HCT116 (cell line): ENCODE results near the gene PLCB4. TPM values are rescaled to one million over a fixed set of nuclear protein-coding genes. Genes with fewer than 3 reads are reported as not detected.

ENCODE experiments used
- ATAC-seq: fragments of 200-7000 bp; cut with Tn5 transposase; 2 replicates; pipeline ENCODE4 v1.9.1; 2020; ENCODE audit warnings: mild to moderate bottlenecking, moderate library complexity
- BruUV-seq: library from RNA; stranded (reverse); fragments of 400-500 nt; replicated peaks from 2 replicates; lab custom pipeline; 2021; lab: Mats Ljungman, UMichigan
- CTCF ChIA-PET: fragments of 300-600 bp; sonication (Branson Sonifier 250); formaldehyde crosslinking; loops from one replicate; lab custom pipeline; 2021; ENCODE audit warnings: antibody characterized with exemption; lab: Charles Lee
- POLR2A ChIA-PET: fragments of 300-600, 350-600 bp; sonication (Branson Sonifier 250); formaldehyde crosslinking; loops from one replicate; lab custom pipeline; 2021; ENCODE audit warnings: antibody characterized with exemption; lab: Charles Lee
- RAD21 ChIA-PET, 2 experiments: fragments of 300-600 bp; sonication (Branson Sonifier 250); formaldehyde crosslinking; loops; one replicate each; lab custom pipeline; 2023; ENCODE audit warnings: low total read pairs in 2 of 2; ENCODE audit not compliant: uncharacterized antibody in 2 of 2, unreplicated experiment in 2 of 2, low non-redundant PET in 1 of 2; lab: Charles Lee
- DNase-seq: peaks from one replicate; pipeline ENCODE4 v3.0.0-alpha.2; 2010; ENCODE audit warnings: low read depth, low spot score
- H2AFZ ChIP-seq: fragments of 200-600 bp; shearing (Covaris generic), sonication (generic); 2 replicates; pipeline ENCODE4 v1.6.1; 2017; ENCODE audit warnings: low read depth, mixed run types, mixed read lengths, antibody characterized with exemption, low read length; ENCODE audit not compliant: poor library complexity, severe bottlenecking
- H3K27ac ChIP-seq: 2 replicates; pipeline ENCODE4 v1.5.1; 2012; ENCODE audit warnings: low read depth, low read length
- H3K27me3 ChIP-seq: fragments of 200-600 bp; sonication (generic); 2 replicates; pipeline ENCODE4 v1.6.1; 2016; ENCODE audit warnings: mixed run types, low read length, mixed read lengths; ENCODE audit not compliant: insufficient read depth
- H3K36me3 ChIP-seq, 2 experiments: fragments of 200-500 bp in 1 of 2; fragments of 200-600 bp in 1 of 2; sonication (Bioruptor generic) in 1 of 2; sonication (generic) in 1 of 2; 2 replicates each; pipeline versions ENCODE4 v1.5.1 to v1.6.1; 2014 to 2016; ENCODE audit warnings: low read length in 2 of 2, inconsistent platforms in 1 of 2, mixed read lengths in 1 of 2, mixed run types in 1 of 2; ENCODE audit not compliant: insufficient read depth in 2 of 2, control insufficient read depth in 1 of 2
- H3K4me1 ChIP-seq, 2 experiments: fragments of 200-600 bp in 1 of 2; sonication (generic) in 1 of 2; 2 replicates each; pipeline versions ENCODE4 v1.5.1 to v1.6.1; 2012 to 2017; ENCODE audit warnings: low read length in 2 of 2, inconsistent platforms in 1 of 2, mild to moderate bottlenecking in 1 of 2, mixed read lengths in 1 of 2, mixed run types in 1 of 2, moderate library complexity in 1 of 2; ENCODE audit not compliant: insufficient read depth in 2 of 2, control insufficient read depth in 1 of 2
- H3K4me2 ChIP-seq: fragments of 200-600 bp; sonication (generic); 2 replicates; pipeline ENCODE4 v1.6.1; 2017; ENCODE audit warnings: mixed run types, low read length, mixed read lengths
- H3K4me3 ChIP-seq, 2 experiments: fragments of 200-600 bp in 1 of 2; sonication (generic) in 1 of 2; replicated peaks in 1 of 2; 2 replicates each; pipeline ENCODE4 v1.5.1; 2011 to 2016; ENCODE audit warnings: low read length in 2 of 2, control low read depth in 1 of 2, low read depth in 1 of 2, mild to moderate bottlenecking in 1 of 2, mixed read lengths in 1 of 2, mixed run types in 1 of 2
- H3K79me2 ChIP-seq: fragments of 200-600 bp; sonication (generic); 2 replicates; pipeline ENCODE4 v1.6.1; 2017; ENCODE audit warnings: mild to moderate bottlenecking, mixed run types, low read length, moderate library complexity, mixed read lengths; ENCODE audit not compliant: insufficient read depth
- H3K9ac ChIP-seq: fragments of 200-600 bp; sonication (generic); 2 replicates; pipeline ENCODE4 v1.6.1; 2016; ENCODE audit warnings: low read length, mixed read lengths
- H3K9me2 ChIP-seq: fragments of 200-600 bp; sonication (generic), shearing (Covaris generic); 2 replicates; pipeline ENCODE4 v1.6.1; 2017; ENCODE audit warnings: mixed run types, mild to moderate bottlenecking, moderate library complexity; ENCODE audit not compliant: insufficient read depth
- H3K9me3 ChIP-seq, 2 experiments: fragments of 200-500 bp in 1 of 2; fragments of 200-600 bp in 1 of 2; sonication (Bioruptor generic) in 1 of 2; sonication (generic) in 1 of 2; 2 replicates each; pipeline ENCODE4 v1.6.1; 2014 to 2017; ENCODE audit warnings: low read length in 2 of 2, mixed read lengths in 2 of 2, inconsistent platforms in 1 of 2, low read depth in 1 of 2, mild to moderate bottlenecking in 1 of 2, mixed run types in 1 of 2, moderate library complexity in 1 of 2; ENCODE audit not compliant: control insufficient read depth in 1 of 2, insufficient read depth in 1 of 2
- H4K20me1 ChIP-seq: fragments of 200-600 bp; sonication (generic), shearing (Covaris generic); 2 replicates; pipeline ENCODE4 v1.6.1; 2017; ENCODE audit warnings: mixed run types, mild to moderate bottlenecking, moderate library complexity; ENCODE audit not compliant: insufficient read depth
- EGR1 ChIP-seq: IDR thresholded peaks from 2 replicates; pipeline ENCODE4 v1.6.1; 2012; ENCODE audit warnings: low read depth
- EZH2 ChIP-seq: fragments of 200-600 bp; sonication (generic); IDR thresholded peaks from 2 replicates; pipeline ENCODE4 v1.6.1; 2017; ENCODE audit warnings: antibody characterized with exemption, mixed run types
- FOSL1 ChIP-seq: IDR thresholded peaks from 2 replicates; pipeline ENCODE4 v1.6.1; 2012; ENCODE audit warnings: low read depth
- JUND ChIP-seq: IDR thresholded peaks from 2 replicates; pipeline ENCODE4 v1.6.1; 2012
- SIN3A ChIP-seq: IDR thresholded peaks from 2 replicates; pipeline ENCODE4 v1.6.1; 2012; ENCODE audit warnings: low read depth
- SP1 ChIP-seq: IDR thresholded peaks from 2 replicates; pipeline ENCODE4 v1.6.1; 2012; ENCODE audit warnings: low read depth
- YY1 ChIP-seq: IDR thresholded peaks from 2 replicates; pipeline ENCODE4 v1.6.1; 2011; ENCODE audit warnings: low read length, low read depth, moderate library complexity, mild to moderate bottlenecking; ENCODE audit not compliant: insufficient replicate concordance; ENCODE audit errors: extremely low read depth
- ZNF274 ChIP-seq: fragments of 200-500 bp; sonication (Bioruptor generic); IDR thresholded peaks from 2 replicates; pipeline ENCODE4 v1.6.1; 2014; ENCODE audit warnings: mild to moderate bottlenecking, low read depth, low read length, inconsistent platforms
- intact Hi-C: fragments of 100-400 bp; cut with micrococcal nuclease; formaldehyde crosslinking; loops from 2 replicates; pipeline ENCODE4 v1.10.0; 2022
- total RNA-seq: library from RNA; stranded (reverse); gene quantifications from one replicate; pipeline ENCODE4 v1.2.1, GENCODE V29; 2021; ENCODE audit not compliant: unreplicated experiment
- TF ChIP-seq, protein P1 (sequence below): IDR thresholded peaks from 2 replicates; pipeline ENCODE4 v1.6.1; 2012
- TF ChIP-seq, protein P2 (sequence below): IDR thresholded peaks from 2 replicates; pipeline ENCODE4 v1.6.1; 2011; ENCODE audit warnings: mild to moderate bottlenecking, low read length, moderate library complexity; ENCODE audit not compliant: insufficient replicate concordance; ENCODE audit errors: extremely low read depth

Gene PLCB4
- total RNA-seq, 1 experiment from 2014 or later, result 2.5 TPM

DNA sequence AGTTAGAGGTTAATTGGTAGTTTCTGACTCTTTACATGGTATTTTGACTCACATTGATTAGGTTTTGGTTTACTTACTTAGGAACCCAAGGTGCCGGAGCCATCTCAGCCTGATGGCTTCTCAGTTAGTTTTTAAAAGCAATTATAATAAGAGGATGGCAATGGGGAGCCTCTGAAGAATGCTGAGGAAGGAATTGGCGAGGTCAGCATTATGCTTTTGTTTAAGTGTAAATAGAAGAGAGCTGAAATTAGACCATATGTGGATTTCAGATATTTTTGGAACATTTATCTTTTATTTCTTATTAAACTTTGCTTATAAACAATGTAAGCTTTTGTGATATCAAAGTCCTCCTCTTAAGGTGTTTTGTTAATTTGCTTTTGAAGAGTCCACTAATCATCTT is 77.8 kb downstream of the PLCB4 start:
- TF ChIP-seq, protein P1, sequence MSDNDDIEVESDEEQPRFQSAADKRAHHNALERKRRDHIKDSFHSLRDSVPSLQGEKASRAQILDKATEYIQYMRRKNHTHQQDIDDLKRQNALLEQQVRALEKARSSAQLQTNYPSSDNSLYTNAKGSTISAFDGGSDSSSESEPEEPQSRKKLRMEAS, result no peak
- TF ChIP-seq, protein P2, sequence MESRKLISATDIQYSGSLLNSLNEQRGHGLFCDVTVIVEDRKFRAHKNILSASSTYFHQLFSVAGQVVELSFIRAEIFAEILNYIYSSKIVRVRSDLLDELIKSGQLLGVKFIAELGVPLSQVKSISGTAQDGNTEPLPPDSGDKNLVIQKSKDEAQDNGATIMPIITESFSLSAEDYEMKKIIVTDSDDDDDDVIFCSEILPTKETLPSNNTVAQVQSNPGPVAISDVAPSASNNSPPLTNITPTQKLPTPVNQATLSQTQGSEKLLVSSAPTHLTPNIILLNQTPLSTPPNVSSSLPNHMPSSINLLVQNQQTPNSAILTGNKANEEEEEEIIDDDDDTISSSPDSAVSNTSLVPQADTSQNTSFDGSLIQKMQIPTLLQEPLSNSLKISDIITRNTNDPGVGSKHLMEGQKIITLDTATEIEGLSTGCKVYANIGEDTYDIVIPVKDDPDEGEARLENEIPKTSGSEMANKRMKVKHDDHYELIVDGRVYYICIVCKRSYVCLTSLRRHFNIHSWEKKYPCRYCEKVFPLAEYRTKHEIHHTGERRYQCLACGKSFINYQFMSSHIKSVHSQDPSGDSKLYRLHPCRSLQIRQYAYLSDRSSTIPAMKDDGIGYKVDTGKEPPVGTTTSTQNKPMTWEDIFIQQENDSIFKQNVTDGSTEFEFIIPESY, result no peak
- TF ChIP-seq EGR1, result no peak
- no peak for TF ChIP-seq SIN3A
- TF ChIP-seq FOSL1, result no peak
- no peak for TF ChIP-seq EZH2
- TF ChIP-seq YY1, result no peak
- no peak for TF ChIP-seq SP1
- TF ChIP-seq JUND, result no peak
- TF ChIP-seq ZNF274, result no peak
- intact Hi-C loops, result no loop called here
- Histone ChIP-seq H3K4me3 (no peak overlapping the region), H3K36me3 (no peaks in the 10 kb centered on the region), H2AFZ (no peak overlapping the region), H3K9me2 (no peaks in the 10 kb centered on the region), H3K4me1 (no peaks in the 10 kb centered on the region), H3K9ac (no peak overlapping the region), H4K20me1 (no peaks in the 10 kb centered on the region), H3K4me2 (no peak overlapping the region), H3K9me3 (no peaks in the 10 kb centered on the region), H3K27ac (no peak overlapping the region), H3K79me2 (no peaks in the 10 kb centered on the region), H3K27me3 (no peaks in the 10 kb centered on the region)
- CTCF ChIA-PET, result no interaction called here
- RAD21 ChIA-PET, result no interaction called here
- DNase-seq (no peak), ATAC-seq (no peak)
- POLR2A ChIA-PET, result no interaction called here
- BruUV-seq, result no TSS peak
